Activated CD8-positive, alpha-beta T cell treated with anti-CD3 and anti-CD28 coated beads for 36 hours (primary cell): Measurements from ENCODE around the gene ACTG1. TPM values are rescaled to one million over a fixed set of nuclear protein-coding genes. Genes with fewer than 3 reads are reported as not detected.

Source experiments
- ATAC-seq: fragments of 200-7000 bp; cut with Tn5 transposase; one replicate; pipeline ENCODE4 v1.10.0; 2021; ENCODE audit warnings: mild to moderate bottlenecking, moderate library complexity
- CTCF ChIA-PET: fragments of 350-600 bp; sonication (Branson Sonifier 250); formaldehyde crosslinking; loops from one replicate; lab custom pipeline; 2021; ENCODE audit warnings: antibody characterized with exemption; lab: Charles Lee
- POLR2A ChIA-PET: fragments of 350-600 bp; sonication (Branson Sonifier 250); formaldehyde crosslinking; loops from one replicate; lab custom pipeline; 2021; ENCODE audit warnings: antibody characterized with exemption; lab: Charles Lee
- DNase-seq: peaks from one replicate; pipeline ENCODE4 v3.0.0-alpha.2; 2020
- H3K27ac Mint-ChIP-seq: one replicate; pipeline ENCODE4 v1.8.0; 2021; ENCODE audit warnings: mild to moderate bottlenecking, mixed read lengths
- H3K27me3 Mint-ChIP-seq: one replicate; pipeline ENCODE4 v1.8.0; 2021; ENCODE audit warnings: mixed read lengths
- H3K36me3 Mint-ChIP-seq: one replicate; pipeline ENCODE4 v1.8.0; 2021; ENCODE audit warnings: low read depth, mixed read lengths
- H3K4me1 Mint-ChIP-seq: one replicate; pipeline ENCODE4 v1.8.0; 2021; ENCODE audit warnings: low read depth, mixed read lengths
- H3K4me3 Mint-ChIP-seq: one replicate; pipeline ENCODE4 v1.8.0; 2021; ENCODE audit warnings: mild to moderate bottlenecking, moderate library complexity, mixed read lengths
- H3K9me3 Mint-ChIP-seq: one replicate; pipeline ENCODE4 v1.8.0; 2021; ENCODE audit warnings: mixed read lengths
- CTCF ChIP-seq: fragments of 200-600 bp; IDR thresholded peaks from one replicate; pipeline ENCODE4 v1.8.0; 2022; ENCODE audit warnings: antibody characterized with exemption, mild to moderate bottlenecking
- intact Hi-C: fragments of 100-400 bp; cut with micrococcal nuclease; formaldehyde crosslinking; loops from one replicate; pipeline ENCODE4 v1.10.0; 2022
- total RNA-seq, 2 experiments: library from RNA; stranded (reverse); gene quantifications; one replicate each; pipeline ENCODE4 v1.2.3, GENCODE V29; 2021

The ACTG1 gene
- total RNA-seq, 2 experiments from 2014 or later, result 4,606 to 4,756 TPM

- no peak for TF ChIP-seq CTCF
- ChIA-PET CTCF (interaction anchor here (1.1 kb wide), 1 partner anchor 58 kb away, joined by 3 read pairs; no protein-coding TSS in a partner anchor), POLR2A (interaction anchor here (0.9 to 1.6 kb wide), 5 partner anchors 9 to 162 kb away, joined by 3 to 9 read pairs (median 3); partner anchors contain the start of gene FAAP100)
- peaks cover 4% of the 10 kb centered on the region for H3K27me3 Mint-ChIP-seq
- no peaks in the 10 kb centered on the region for H3K4me1 Mint-ChIP-seq
- peaks cover 7% of the 10 kb centered on the region for H3K36me3 Mint-ChIP-seq
- no peak overlapping the region for H3K4me3 Mint-ChIP-seq
- DNase-seq (no peak), ATAC-seq (no peak)
- H3K9me3 Mint-ChIP-seq, result no peaks in the 10 kb centered on the region
- H3K27ac Mint-ChIP-seq, result no peak overlapping the region
- intact Hi-C loops, result no loop called here
Measured at GRCh38 chr17:81542431-81543338, 30.1 kb upstream of the ACTG1 start.

DNA sequence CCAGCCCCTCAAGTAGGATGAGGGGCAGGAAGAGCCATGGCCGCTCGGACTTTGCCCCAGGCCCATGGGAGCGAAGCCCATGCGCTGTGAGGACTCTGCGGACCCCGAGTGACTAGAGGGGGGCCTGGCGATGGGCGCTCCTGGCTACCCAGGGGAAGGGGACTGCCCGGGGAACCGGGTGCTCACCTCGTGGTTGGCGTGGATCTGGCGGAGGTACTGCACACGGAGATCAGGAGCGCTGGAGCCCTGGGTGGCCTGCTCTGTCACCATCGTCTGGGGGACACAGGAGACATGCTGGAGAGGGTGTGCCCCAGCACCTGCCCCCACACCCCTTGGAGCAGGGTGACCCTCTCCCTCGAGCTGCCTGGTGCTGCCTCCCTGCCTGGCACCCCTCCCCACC, 28.5 kb upstream of the ACTG1 start:
- no peak overlapping the region for H3K4me3 Mint-ChIP-seq
- ATAC-seq (no peak), DNase-seq (no peak)
- no peak for TF ChIP-seq CTCF
- H3K9me3 Mint-ChIP-seq, result no peaks in the 10 kb centered on the region
- no peaks in the 10 kb centered on the region for H3K4me1 Mint-ChIP-seq
- ChIA-PET CTCF (no interaction called here), POLR2A (no interaction called here)
- H3K27ac Mint-ChIP-seq, result no peak overlapping the region
- intact Hi-C loops, result no loop called here
- H3K36me3 Mint-ChIP-seq, result peaks cover 5% of the 10 kb centered on the region
- H3K27me3 Mint-ChIP-seq, result peaks cover 8% of the 10 kb centered on the region

DNA sequence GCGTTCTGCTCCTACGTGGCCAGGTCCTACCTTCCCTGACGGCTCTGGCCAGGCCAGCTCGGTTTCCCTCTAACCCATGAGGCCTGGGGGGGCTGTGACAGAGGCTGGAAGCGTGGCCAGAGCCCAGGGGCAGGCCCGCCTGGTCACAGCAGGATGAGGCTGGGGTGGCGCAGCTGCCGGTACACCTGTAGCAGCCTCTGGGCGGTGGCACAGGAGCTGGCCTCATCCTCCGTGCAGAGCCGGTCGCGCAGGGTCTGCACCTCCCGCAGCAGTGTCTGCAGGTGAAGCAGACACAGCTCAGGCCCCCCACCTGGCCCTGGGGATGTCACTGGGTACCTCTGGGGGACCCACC, 28.1 kb upstream of the ACTG1 start:
- CTCF ChIA-PET, result no interaction called here
- POLR2A ChIA-PET, result interaction anchor here (0.6 kb wide), 1 partner anchor 162 kb away, joined by 3 read pairs; the partner anchor contains the start of gene MRPL12
- TF ChIP-seq CTCF, result no peak
- intact Hi-C loops, result no loop called here
- Mint-ChIP-seq H3K4me1 (no peaks in the 10 kb centered on the region), H3K36me3 (peaks cover 2% of the 10 kb centered on the region), H3K4me3 (no peak overlapping the region), H3K27ac (no peak overlapping the region), H3K27me3 (peaks cover 13% of the 10 kb centered on the region), H3K9me3 (no peaks in the 10 kb centered on the region)
- no peak for DNase-seq
- no peak for ATAC-seq

DNA sequence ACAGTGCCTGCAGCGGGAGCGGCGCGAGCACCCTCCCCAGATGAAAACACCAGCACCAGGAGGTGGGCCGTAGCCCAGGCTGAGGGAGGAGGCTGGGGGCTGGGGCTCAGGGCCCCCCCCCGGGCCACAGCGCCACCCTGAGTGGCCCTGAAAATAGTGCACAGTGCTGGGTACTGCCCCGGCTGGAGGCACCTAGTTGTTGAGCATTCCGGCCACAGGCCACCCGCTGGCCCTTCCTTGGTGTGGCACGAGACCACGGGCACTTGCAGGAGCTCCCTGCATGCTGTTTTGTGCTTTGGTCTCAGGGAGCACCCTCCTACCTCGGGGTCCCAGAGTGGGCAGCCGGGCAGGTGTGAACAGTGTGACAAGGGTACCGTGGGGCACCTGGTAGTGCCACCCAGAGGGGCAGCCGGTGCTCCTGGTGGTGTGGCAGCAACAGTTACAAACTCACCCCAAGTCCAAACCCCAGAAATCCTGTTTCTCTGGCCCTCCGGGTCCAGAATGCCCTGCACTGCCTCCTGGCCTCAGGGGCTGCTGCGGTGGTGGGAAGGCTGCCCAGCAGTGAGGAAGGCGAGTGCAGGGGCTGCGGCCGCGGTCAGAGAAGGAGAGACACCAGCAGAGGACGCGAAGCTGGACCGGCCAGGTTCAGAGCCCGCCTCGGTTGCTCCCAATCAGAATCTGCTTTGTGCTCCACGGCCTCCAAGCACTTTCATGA, 27.5 kb upstream of the ACTG1 start:
- CTCF ChIA-PET, result no interaction called here
- no peak for DNase-seq

More for the DNA sequence above, 27.5 kb upstream of the ACTG1 start:
- POLR2A ChIA-PET, result interaction anchor here (0.6 kb wide), 2 partner anchors 38 to 163 kb away, joined by 3 read pairs; partner anchors contain the start of gene MRPL12
- H3K27ac Mint-ChIP-seq, result no peak overlapping the region
- ATAC-seq, result no peak
- no peak overlapping the region for H3K4me3 Mint-ChIP-seq
- H3K27me3 Mint-ChIP-seq, result peaks cover 14% of the 10 kb centered on the region
- no peaks in the 10 kb centered on the region for H3K9me3 Mint-ChIP-seq
- no peaks in the 10 kb centered on the region for H3K4me1 Mint-ChIP-seq
- no peak for TF ChIP-seq CTCF
- intact Hi-C loops, result no loop called here
- peaks cover 2% of the 10 kb centered on the region for H3K36me3 Mint-ChIP-seq
